Gastrocnemius medialis (tissue), 4 donors: ENCODE measurements around the gene CENPN. TPM values are rescaled to one million over a fixed set of nuclear protein-coding genes. Genes with fewer than 3 reads are reported as not detected.

ENCODE experiments used
- ATAC-seq, 2 donors: fragments of 150-250 bp; one replicate each; pipeline ENCODE4 v1.9.1; 2016
- DNase-seq, 2 donors: peaks; one replicate each; pipeline ENCODE4 v3.0.0-alpha.2; 2019
- H3K27ac ChIP-seq, 4 donors: fragments of 200-600 bp; sonication (generic); 1 replicate in 1 of 4; 2 replicates in 3 of 4; pipeline ENCODE4 v1.5.1; 2016 to 2018; ENCODE audit warnings: mild to moderate bottlenecking in 2 of 4, moderate library complexity in 1 of 4
- H3K27me3 ChIP-seq, 3 donors: fragments of 200-600 bp; sonication (generic) in 2 of 3; 1 replicate in 1 of 3; 2 replicates in 2 of 3; pipeline versions ENCODE4 v1.5.1 to v1.6.0; 2016 to 2019; ENCODE audit warnings: mild to moderate bottlenecking in 1 of 3, moderate library complexity in 1 of 3
- H3K36me3 ChIP-seq, 2 donors: fragments of 200-600 bp; sonication (generic) in 1 of 2; one replicate each; pipeline ENCODE4 v1.5.1; 2017 to 2018
- H3K4me1 ChIP-seq, 2 donors: fragments of 200-600 bp; sonication (generic) in 1 of 2; one replicate each; pipeline ENCODE4 v1.5.1; 2016 to 2017; ENCODE audit warnings: mild to moderate bottlenecking in 2 of 2
- H3K4me3 ChIP-seq, 4 donors: fragments of 200-600 bp; sonication (generic) in 3 of 4; 1 replicate in 1 of 4; 2 replicates in 3 of 4; pipeline ENCODE4 v1.5.1; 2016 to 2019; ENCODE audit warnings: mild to moderate bottlenecking in 2 of 4
- H3K9me3 ChIP-seq, 3 donors: fragments of 200-600 bp; sonication (generic) in 2 of 3; 1 replicate in 1 of 3; 2 replicates in 2 of 3; pipeline ENCODE4 v1.5.1; 2016 to 2019
- CTCF ChIP-seq, 5 experiments: fragments of 450-650 bp in 3 of 5; fragments of 200-600 bp in 2 of 5; sonication (generic) in 2 of 5; IDR thresholded peaks in 4 of 5; conservative IDR thresholded peaks in 1 of 5; 1 replicate in 4 of 5; 2 replicates in 1 of 5; pipeline ENCODE4 v1.5.1; 2016 to 2019; ENCODE audit warnings: antibody characterized with exemption in 5 of 5, mild to moderate bottlenecking in 3 of 5, moderate library complexity in 3 of 5
- POLR2A ChIP-seq, 2 donors: fragments of 450-650 bp; IDR thresholded peaks; one replicate each; pipeline ENCODE4 v1.6.1; 2017; ENCODE audit warnings: antibody characterized with exemption in 2 of 2, mild to moderate bottlenecking in 2 of 2, moderate library complexity in 2 of 2
- in situ Hi-C, 4 donors: fragments of 200-750 bp; cut with MboI; loops; one replicate each; pipeline versions ENCODE4 v1.15.0 to v1.8.0; 2017; ENCODE audit warnings: low sequenced_read_pairs in 4 of 4
- intact Hi-C: fragments of 100-400 bp; cut with DNase I; formaldehyde crosslinking; loops from one replicate; pipeline ENCODE4 v1.15.1; 2023; ENCODE audit warnings: low total_unique reads
- total RNA-seq, 4 donors: library from RNA; depleted of rRNA; stranded (reverse); fragments of >200 nt; gene quantifications; one replicate each; pipeline versions ENCODE4 v1.1.0 to v1.2.3, GENCODE V29; 2016

CENPN gene
- total RNA-seq, 4 donors from 2014 or later: 5.2 to 10.9 (median 7.5) TPM

GRCh38 chr16:80966617-80967016, 40.4 kb upstream of the CENPN start:
- Histone ChIP-seq H3K27ac (no peak overlapping the region), H3K27me3 (no peaks in the 10 kb centered on the region), H3K4me1 (no peaks in the 10 kb centered on the region), H3K4me3 (no peak overlapping the region), H3K9me3 (no peaks in the 10 kb centered on the region), H3K36me3 (no peaks in the 10 kb centered on the region)
- DNase-seq (no peak), ATAC-seq (no peak)
- intact Hi-C loops (no loop called here), in situ Hi-C loops (no loop called here)
- TF ChIP-seq POLR2A (IDR thresholded peaks at IDR 0.05): no peak
- TF ChIP-seq CTCF (IDR thresholded peaks at IDR 0.05 in 4 of 5, conservative IDR thresholded peaks at IDR 0.05 in 1 of 5): no peak

- H3K36me3 ChIP-seq: no peaks in the 10 kb centered on the region
- TF ChIP-seq CTCF (IDR thresholded peaks at IDR 0.05 in 4 of 5, conservative IDR thresholded peaks at IDR 0.05 in 1 of 5) (no peak), POLR2A (IDR thresholded peaks at IDR 0.05) (no peak)
- H3K4me3 ChIP-seq: no peak overlapping the region
- H3K4me1 ChIP-seq: no peaks in the 10 kb centered on the region
- no peak overlapping the region for H3K27ac ChIP-seq
- in situ Hi-C loops: no loop called here
- no peak for DNase-seq
- intact Hi-C loops: no loop called here
- H3K9me3 ChIP-seq: no peaks in the 10 kb centered on the region
- no peaks in the 10 kb centered on the region for H3K27me3 ChIP-seq
- no peak for ATAC-seq
These were observed 38.5 kb upstream of the CENPN start for GRCh38 chr16:80968386-80969113.

GRCh38 chr16:80969114-80969484, 37.9 kb upstream of the CENPN start:
- in situ Hi-C loops: no loop called here
- no peaks in the 10 kb centered on the region for H3K4me1 ChIP-seq
- no peaks in the 10 kb centered on the region for H3K9me3 ChIP-seq
- TF ChIP-seq POLR2A (IDR thresholded peaks at IDR 0.05): no peak
- no peak for TF ChIP-seq CTCF (IDR thresholded peaks at IDR 0.05 in 4 of 5, conservative IDR thresholded peaks at IDR 0.05 in 1 of 5)
- no peak overlapping the region for H3K4me3 ChIP-seq
- no peak for ATAC-seq
- no peak overlapping the region for H3K27ac ChIP-seq
- no peaks in the 10 kb centered on the region for H3K36me3 ChIP-seq
- intact Hi-C loops: no loop called here
- no peak for DNase-seq
- H3K27me3 ChIP-seq: no peaks in the 10 kb centered on the region

- Histone ChIP-seq H3K27me3 (no peaks in the 10 kb centered on the region), H3K9me3 (no peaks in the 10 kb centered on the region), H3K27ac (no peak overlapping the region), H3K4me3 (no peak overlapping the region), H3K36me3 (peaks cover 0 to 10% of the 10 kb centered on the region in 2 donors), H3K4me1 (no peaks in the 10 kb centered on the region)
- TF ChIP-seq CTCF (IDR thresholded peaks at IDR 0.05 in 4 of 5, conservative IDR thresholded peaks at IDR 0.05 in 1 of 5): no peak
- TF ChIP-seq POLR2A (IDR thresholded peaks at IDR 0.05): no peak
- in situ Hi-C loops: no loop called here
- ATAC-seq (no peak), DNase-seq (no peak)
- intact Hi-C loops: no loop called here
These were observed 35.2 kb upstream of the CENPN start for GRCh38 chr16:80971819-80972218.

GRCh38 chr16:80972611-80973010, 34.4 kb upstream of the CENPN start:
- Histone ChIP-seq H3K4me1 (no peaks in the 10 kb centered on the region), H3K4me3 (no peak overlapping the region), H3K36me3 (peaks cover 0 to 10% of the 10 kb centered on the region in 2 donors), H3K27ac (no peak overlapping the region), H3K27me3 (no peaks in the 10 kb centered on the region), H3K9me3 (no peaks in the 10 kb centered on the region)
- in situ Hi-C loops (no loop called here), intact Hi-C loops (no loop called here)
- ATAC-seq (no peak), DNase-seq (no peak)
- TF ChIP-seq POLR2A (IDR thresholded peaks at IDR 0.05) (no peak), CTCF (IDR thresholded peaks at IDR 0.05 in 4 of 5, conservative IDR thresholded peaks at IDR 0.05 in 1 of 5) (no peak)
